Measurements from ENCODE around the gene LDB2. TPM values are rescaled to one million over a fixed set of nuclear protein-coding genes. Genes with fewer than 3 reads are reported as not detected.

LDB2 gene
- total and polyA plus RNA-seq, 2 of the 8 experiments (the other 6 are each of a cell fraction or from before 2014, with no cell fraction given): 57.0 to 140 TPM

DNA sequence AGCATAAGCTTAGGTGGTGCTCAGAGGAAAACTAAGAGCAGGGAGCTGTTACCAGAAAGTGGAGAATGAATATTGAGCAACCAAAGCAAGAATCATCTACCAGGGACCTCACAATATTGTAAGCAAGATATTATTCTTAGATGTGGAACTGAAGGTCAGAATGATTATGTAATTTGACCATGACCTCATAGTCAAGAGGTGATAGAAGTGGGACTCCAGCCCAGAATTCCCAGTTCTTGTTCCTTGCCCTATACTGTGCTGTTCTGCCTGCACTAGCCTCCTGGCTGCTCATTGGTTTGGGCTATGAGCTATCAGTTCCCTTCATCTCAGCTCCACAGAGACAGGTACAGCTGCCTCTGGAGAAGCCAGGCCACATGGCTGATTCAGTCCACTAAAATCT, 229.4 kb downstream of the LDB2 start:
- Histone ChIP-seq H3K18ac (ENCODE audit: extremely low read depth, low read length) (no peak overlapping the region), H4K20me1 (replicated peaks in 1 of 2; ENCODE audit: control insufficient read depth in 1 of 2, insufficient read depth in 2 of 2, low read length in 2 of 2) (no peaks in the 10 kb centered on the region), H3K79me1 (ENCODE audit: low read depth, low read length) (0 out of 2 replicates have a peak, but pooled peaks cover 3% of the 10 kb centered on the region), H3K23ac (ENCODE audit: insufficient read length) (no peak overlapping the region), H3K4me2 (ENCODE audit: insufficient read depth in 1 of 2, low read depth in 2 of 2, low read length in 2 of 2) (no peak overlapping the region), H3K4ac (replicated peaks; ENCODE audit: insufficient read length, low read depth, low read length) (no peak overlapping the region), H3K79me2 (ENCODE audit: control insufficient read depth in 1 of 2, insufficient read depth in 2 of 2, low read length in 2 of 2) (no peaks in the 10 kb centered on the region), H3K9ac (replicated peaks in 1 of 4; ENCODE audit: extremely low read depth in 1 of 4, low read depth in 3 of 4, low read length in 3 of 4) (no peak overlapping the region), H3K27me3 (replicated peaks in 1 of 4; ENCODE audit: control insufficient read depth in 3 of 4, extremely low read depth in 1 of 4, insufficient read depth in 3 of 4, low read length in 3 of 4) (no peaks in the 10 kb centered on the region), H2BK20ac (ENCODE audit: low read length) (no peak overlapping the region), H2BK12ac (ENCODE audit: low read depth, low read length) (no peak overlapping the region), H2BK15ac (ENCODE audit: low read length) (no peak overlapping the region), H2BK5ac (ENCODE audit: low read depth, low read length) (no peak overlapping the region), H3K14ac (ENCODE audit: insufficient read length) (no peak overlapping the region), H3K23me2 (ENCODE audit: low read depth, low read length) (no peaks in the 10 kb centered on the region), H2AFZ (ENCODE audit: low read length) (no peak overlapping the region), H3K4me1 (replicated peaks in 1 of 4; ENCODE audit: control insufficient read depth in 3 of 4, insufficient read depth in 4 of 4, low read length in 3 of 4) (peaks cover 0 to 2% (median 0%) of the 10 kb centered on the region in 4 experiments; a peak in 1 of 7 replicates), H3K27ac (ENCODE audit: low read depth, low read length) (no peak overlapping the region), H2BK120ac (replicated peaks; ENCODE audit: low read depth, low read length) (no peak overlapping the region), H4K8ac (ENCODE audit: extremely low read depth, insufficient read depth, low read length) (no peak overlapping the region), H3K9me3 (ENCODE audit: insufficient read depth in 2 of 2, low read depth in 1 of 2, low read length in 1 of 2) (peaks cover 0 to 4% of the 10 kb centered on the region in 2 experiments; a peak in 1 of 4 replicates), H2AK5ac (ENCODE audit: low read depth, low read length) (no peak overlapping the region), H3K4me3 (ENCODE audit: extremely low read depth in 1 of 4, insufficient read depth in 2 of 4, low read depth in 3 of 4, low read length in 4 of 4) (no peak overlapping the region), H3K36me3 (ENCODE audit: control insufficient read depth in 2 of 4, insufficient read depth in 4 of 4, low read length in 3 of 4) (peaks cover 0 to 7% (median 3%) of the 10 kb centered on the region in 4 experiments; a peak in 3 of 8 replicates), H4K5ac (ENCODE audit: insufficient read length, low read depth, low read length) (no peak overlapping the region), H3K56ac (replicated peaks; ENCODE audit: insufficient read length, low read depth, low read length) (no peak overlapping the region), H4K91ac (replicated peaks; ENCODE audit: insufficient read length, low read length) (no peak overlapping the region)
- FAIRE-seq (no peak), DNase-seq (ENCODE audit: low read depth in 1 of 2, low spot score in 2 of 2) (no peak)
- CTCF ChIA-PET (ENCODE audit: partially characterized antibody): interaction anchor here (0.6 to 1.5 kb wide), 4 partner anchors 8 to 845 kb away, joined by 3 to 4 read pairs (median 4); no protein-coding TSS in a partner anchor
- POLR2A ChIA-PET (ENCODE audit: partially characterized antibody): interaction anchor here (0.9 kb wide), 1 partner anchor 72 kb away, joined by 3 read pairs; no protein-coding TSS in a partner anchor
- TF ChIP-seq HDAC2 (IDR thresholded peaks at IDR 0.05; ENCODE audit: borderline replicate concordance in 1 of 2, low read depth in 2 of 2, low read length in 2 of 2): no peak
- TF ChIP-seq ZNF274 (IDR thresholded peaks at IDR 0.05; ENCODE audit: borderline replicate concordance, extremely low read depth, low read length): no peak
- TF ChIP-seq GTF2F1 (IDR thresholded peaks at IDR 0.05; ENCODE audit: borderline replicate concordance, low read depth, low read length): no peak
- no peak for TF ChIP-seq CHD2 (IDR thresholded peaks at IDR 0.05; ENCODE audit: low read length)
- TF ChIP-seq POU5F1 (IDR thresholded peaks at IDR 0.05; ENCODE audit: low read depth, low read length): no peak
- TF ChIP-seq HDAC6 (IDR thresholded peaks at IDR 0.05; ENCODE audit: low read depth, low read length): no peak
- no peak for TF ChIP-seq SP1 (IDR thresholded peaks at IDR 0.05; ENCODE audit: low read depth, low read length)
- no peak for TF ChIP-seq RBBP5 (IDR thresholded peaks at IDR 0.05; ENCODE audit: borderline replicate concordance, low read depth, low read length)
- no peak for TF ChIP-seq SP2 (IDR thresholded peaks at IDR 0.05; ENCODE audit: low read length)
- TF ChIP-seq JUN (IDR thresholded peaks at IDR 0.05; ENCODE audit: low read depth, low read length): no peak
- TF ChIP-seq TBP (IDR thresholded peaks at IDR 0.05; ENCODE audit: low read depth, low read length): no peak
- no peak for TF ChIP-seq KDM1A (IDR thresholded peaks at IDR 0.05; ENCODE audit: borderline replicate concordance, low read length)
- TF ChIP-seq NANOG (IDR thresholded peaks at IDR 0.05; ENCODE audit: insufficient read depth, low read depth, low read length, poor library complexity, severe bottlenecking): no peak
- TF ChIP-seq, protein P1, sequence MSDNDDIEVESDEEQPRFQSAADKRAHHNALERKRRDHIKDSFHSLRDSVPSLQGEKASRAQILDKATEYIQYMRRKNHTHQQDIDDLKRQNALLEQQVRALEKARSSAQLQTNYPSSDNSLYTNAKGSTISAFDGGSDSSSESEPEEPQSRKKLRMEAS (IDR thresholded peaks at IDR 0.05): no peak
- TF ChIP-seq POLR2AphosphoS5 (IDR thresholded peaks at IDR 0.05; ENCODE audit: low read depth, low read length): no peak
- no peak for TF ChIP-seq CHD1 (IDR thresholded peaks at IDR 0.05; ENCODE audit: low read depth, low read length)

Measured in H1 (cell line).